Osteoblast (primary cell): ENCODE measurements around the gene SUSD4. TPM values are rescaled to one million over a fixed set of nuclear protein-coding genes. Genes with fewer than 3 reads are reported as not detected.

Experiments used
- DNase-seq: peaks from one replicate; pipeline ENCODE4 v3.0.0; 2011; ENCODE audit warnings: low spot score, mixed read lengths; ENCODE audit not compliant: insufficient read length; ENCODE audit errors: missing footprints
- H2AFZ ChIP-seq: 2 replicates; pipeline ENCODE4 v1.6.0; 2011; ENCODE audit warnings: mild to moderate bottlenecking, low read length
- H3K27ac ChIP-seq: 2 replicates; pipeline ENCODE4 v1.5.1; 2011; ENCODE audit warnings: mild to moderate bottlenecking, low read depth, low read length, moderate library complexity
- H3K27me3 ChIP-seq: 2 replicates; pipeline ENCODE4 v1.6.0; 2012; ENCODE audit warnings: mild to moderate bottlenecking, control low read depth, inconsistent platforms, low read length, moderate library complexity; ENCODE audit not compliant: insufficient read depth
- H3K36me3 ChIP-seq: 2 replicates; pipeline ENCODE4 v1.5.1; 2011; ENCODE audit warnings: mild to moderate bottlenecking, low read length, control low read depth, moderate library complexity; ENCODE audit not compliant: insufficient read depth
- H3K4me1 ChIP-seq: 2 replicates; pipeline ENCODE4 v1.5.1; 2011; ENCODE audit warnings: mild to moderate bottlenecking, low read length, control low read depth, moderate library complexity; ENCODE audit not compliant: insufficient read depth
- H3K4me2 ChIP-seq: 2 replicates; pipeline ENCODE4 v1.6.0; 2011; ENCODE audit warnings: mild to moderate bottlenecking, low read length; ENCODE audit not compliant: insufficient read depth
- H3K4me3 ChIP-seq: fragments of 200-600 bp; sonication (generic); 3 replicates; pipeline ENCODE4 v1.5.1; 2012; ENCODE audit warnings: mild to moderate bottlenecking, low read length, inconsistent platforms; ENCODE audit not compliant: insufficient read depth
- H3K79me2 ChIP-seq: 2 replicates; pipeline ENCODE4 v1.6.0; 2012; ENCODE audit warnings: mild to moderate bottlenecking, low read length, control low read depth, inconsistent platforms; ENCODE audit not compliant: insufficient read depth
- H3K9me3 ChIP-seq: 2 replicates; pipeline ENCODE4 v1.5.1; 2011; ENCODE audit warnings: low read depth, low read length, control low read depth
- H4K20me1 ChIP-seq: 2 replicates; pipeline ENCODE4 v1.6.0; 2012; ENCODE audit warnings: mild to moderate bottlenecking, low read length, control low read depth; ENCODE audit not compliant: insufficient read depth
- CTCF ChIP-seq: IDR thresholded peaks from 2 replicates; pipeline ENCODE4 v1.5.1; 2011; ENCODE audit warnings: mild to moderate bottlenecking, low read depth, low read length, moderate library complexity; ENCODE audit errors: extremely low read depth
- total RNA-seq: library from RNA; depleted of rRNA; stranded (reverse); fragments of >200 nt; gene quantifications from 2 replicates; pipeline ENCODE4 v1.2.3, GENCODE V29; 2012

SUSD4 gene
- total RNA-seq, 1 donor, result not detected

- Histone ChIP-seq H3K9me3 (no peaks in the 10 kb centered on the region), H3K4me2 (no peak overlapping the region), H3K4me3 (no peak overlapping the region), H4K20me1 (no peaks in the 10 kb centered on the region), H3K27ac (no peak overlapping the region), H3K36me3 (no peaks in the 10 kb centered on the region), H3K79me2 (no peaks in the 10 kb centered on the region), H2AFZ (no peak overlapping the region), H3K27me3 (peaks cover 46% of the 10 kb centered on the region), H3K4me1 (no peaks in the 10 kb centered on the region)
- TF ChIP-seq CTCF, result no peak
- DNase-seq, result no peak
Observed at GRCh38 chr1:223269006-223269405, 95.0 kb downstream of the SUSD4 start.

- H3K27ac ChIP-seq, result no peak overlapping the region
- H4K20me1 ChIP-seq, result no peaks in the 10 kb centered on the region
- no peak for DNase-seq
- H3K27me3 ChIP-seq, result peaks cover 56% of the 10 kb centered on the region
- no peak overlapping the region for H3K4me2 ChIP-seq
- H3K4me1 ChIP-seq, result no peaks in the 10 kb centered on the region
- H3K4me3 ChIP-seq, result no peak overlapping the region
- no peaks in the 10 kb centered on the region for H3K9me3 ChIP-seq
- no peaks in the 10 kb centered on the region for H3K79me2 ChIP-seq
- H2AFZ ChIP-seq, result no peak overlapping the region
- no peak for TF ChIP-seq CTCF
- no peaks in the 10 kb centered on the region for H3K36me3 ChIP-seq
Observed at GRCh38 chr1:223266632-223267172, 97.3 kb downstream of the SUSD4 start.

GRCh38 chr1:223264983-223265908 is 98.7 kb downstream of the SUSD4 start:
- Histone ChIP-seq H3K4me3 (no peak overlapping the region), H3K4me1 (no peaks in the 10 kb centered on the region), H3K4me2 (no peak overlapping the region), H3K79me2 (no peaks in the 10 kb centered on the region), H4K20me1 (no peaks in the 10 kb centered on the region), H3K27ac (no peak overlapping the region), H3K36me3 (no peaks in the 10 kb centered on the region), H3K9me3 (no peaks in the 10 kb centered on the region), H3K27me3 (peaks cover 64% of the 10 kb centered on the region), H2AFZ (no peak overlapping the region)
- no peak for TF ChIP-seq CTCF
- no peak for DNase-seq

- Histone ChIP-seq H3K27ac (no peak overlapping the region), H3K9me3 (no peaks in the 10 kb centered on the region), H3K27me3 (peaks cover 64% of the 10 kb centered on the region), H2AFZ (no peak overlapping the region), H3K4me2 (no peak overlapping the region), H3K4me1 (no peaks in the 10 kb centered on the region), H3K4me3 (no peak overlapping the region), H3K79me2 (no peaks in the 10 kb centered on the region), H4K20me1 (no peaks in the 10 kb centered on the region), H3K36me3 (no peaks in the 10 kb centered on the region)
- no peak for TF ChIP-seq CTCF
- no peak for DNase-seq
Observed at GRCh38 chr1:223264529-223264928, 99.4 kb downstream of the SUSD4 start.
